A673 (cell line): ENCODE data around the gene EXPH5. TPM values are rescaled to one million over a fixed set of nuclear protein-coding genes. Genes with fewer than 3 reads are reported as not detected.

Source experiments
- BruUV-seq: library from RNA; stranded (reverse); fragments of 400-500 nt; replicated peaks from 2 replicates; lab custom pipeline; 2021; lab: Mats Ljungman, UMichigan
- CTCF ChIA-PET: fragments of 300-600 bp; sonication (Branson Sonifier 250); formaldehyde crosslinking; loops from one replicate; lab custom pipeline; 2022; ENCODE audit warnings: antibody characterized with exemption; lab: Charles Lee
- POLR2A ChIA-PET: fragments of 300-600 bp; sonication (Branson Sonifier 250); formaldehyde crosslinking; loops from one replicate; lab custom pipeline; 2022; ENCODE audit warnings: antibody characterized with exemption; ENCODE audit not compliant: low non-redundant PET; lab: Charles Lee
- DNase-seq: peaks from one replicate; pipeline ENCODE4 v3.0.0-alpha.2; 2015; ENCODE audit warnings: low spot score
- H3K27ac ChIP-seq: fragments of 200-600 bp; sonication (generic); 2 replicates; pipeline ENCODE4 v1.5.1; 2016; ENCODE audit warnings: mixed run types, low read depth, mild to moderate bottlenecking, mixed read lengths, antibody characterized with exemption, low read length; ENCODE audit not compliant: poor library complexity, severe bottlenecking
- H3K27me3 ChIP-seq: fragments of 200-600 bp; sonication (generic); replicated peaks from 2 replicates; pipeline ENCODE4 v1.6.1; 2017; ENCODE audit warnings: mixed run types, low read depth, mild to moderate bottlenecking, mixed read lengths, antibody characterized with exemption, low read length; ENCODE audit not compliant: insufficient read depth, poor library complexity
- H3K36me3 ChIP-seq: fragments of 200-600 bp; sonication (generic); 2 replicates; pipeline ENCODE4 v1.6.1; 2016; ENCODE audit warnings: mixed run types, mild to moderate bottlenecking, mixed read lengths, antibody characterized with exemption, low read length; ENCODE audit not compliant: insufficient read depth, poor library complexity, severe bottlenecking
- H3K4me1 ChIP-seq: fragments of 200-600 bp; sonication (generic); 2 replicates; pipeline ENCODE4 v1.6.1; 2017; ENCODE audit warnings: mixed run types, mild to moderate bottlenecking, mixed read lengths, antibody characterized with exemption, low read length; ENCODE audit not compliant: insufficient read depth, poor library complexity, severe bottlenecking
- H3K4me3 ChIP-seq: fragments of 200-600 bp; sonication (generic); 2 replicates; pipeline ENCODE4 v1.5.1; 2016; ENCODE audit warnings: low read depth, mixed run types, mild to moderate bottlenecking, mixed read lengths, low read length; ENCODE audit not compliant: poor library complexity, severe bottlenecking
- H3K9me3 ChIP-seq: fragments of 200-600 bp; sonication (generic); 2 replicates; pipeline ENCODE4 v1.6.1; 2016; ENCODE audit warnings: mixed run types, low read depth, mild to moderate bottlenecking, mixed read lengths, antibody characterized with exemption, low read length; ENCODE audit not compliant: poor library complexity, severe bottlenecking
- EZH2 ChIP-seq: fragments of 200-600 bp; sonication (generic); IDR thresholded peaks from 2 replicates; pipeline ENCODE4 v1.6.1; 2017; ENCODE audit warnings: borderline replicate concordance, low read depth, mild to moderate bottlenecking, mixed read lengths, antibody characterized with exemption, low read length; ENCODE audit not compliant: poor library complexity, severe bottlenecking
- intact Hi-C: fragments of 100-400 bp; cut with micrococcal nuclease; formaldehyde crosslinking; loops from one replicate; pipeline ENCODE4 v1.10.0; 2022; ENCODE audit not compliant: unreplicated experiment
- total RNA-seq: library from RNA; stranded (reverse); gene quantifications from 2 replicates; pipeline ENCODE4 v1.2.3, GENCODE V29; 2021
- TF ChIP-seq, protein P1 (sequence below): fragments of 300-800, 200-600 bp; sonication (generic); conservative IDR thresholded peaks from 2 replicates; pipeline ENCODE4 v1.5.1; 2017; ENCODE audit warnings: low read depth, mild to moderate bottlenecking, antibody characterized with exemption, low read length, moderate library complexity, mixed read lengths

The EXPH5 gene
- total RNA-seq, 1 experiment from 2014 or later, result 0.26 TPM

DNA sequence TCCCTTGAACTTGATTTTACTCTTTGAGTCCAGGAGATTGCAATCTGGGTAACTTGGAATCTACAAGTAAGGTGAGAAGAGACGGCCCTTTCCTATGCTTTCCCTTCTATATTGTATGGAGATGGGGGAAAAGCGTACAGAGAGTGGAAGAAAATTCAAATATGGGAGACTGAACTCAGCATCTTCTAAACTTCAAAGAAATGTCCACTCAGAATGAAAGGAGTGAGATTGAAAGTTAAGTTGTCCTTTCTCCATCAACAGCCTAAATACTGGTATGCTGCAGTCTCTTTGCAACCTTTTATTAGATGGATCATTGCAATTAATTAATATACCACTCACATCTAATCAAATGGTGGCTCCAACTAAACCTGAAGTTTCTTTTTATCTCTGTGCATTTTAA, 6.4 kb upstream of the EXPH5 start:
- DNase-seq, result no peak
- POLR2A ChIA-PET, result no interaction called here

DNA sequence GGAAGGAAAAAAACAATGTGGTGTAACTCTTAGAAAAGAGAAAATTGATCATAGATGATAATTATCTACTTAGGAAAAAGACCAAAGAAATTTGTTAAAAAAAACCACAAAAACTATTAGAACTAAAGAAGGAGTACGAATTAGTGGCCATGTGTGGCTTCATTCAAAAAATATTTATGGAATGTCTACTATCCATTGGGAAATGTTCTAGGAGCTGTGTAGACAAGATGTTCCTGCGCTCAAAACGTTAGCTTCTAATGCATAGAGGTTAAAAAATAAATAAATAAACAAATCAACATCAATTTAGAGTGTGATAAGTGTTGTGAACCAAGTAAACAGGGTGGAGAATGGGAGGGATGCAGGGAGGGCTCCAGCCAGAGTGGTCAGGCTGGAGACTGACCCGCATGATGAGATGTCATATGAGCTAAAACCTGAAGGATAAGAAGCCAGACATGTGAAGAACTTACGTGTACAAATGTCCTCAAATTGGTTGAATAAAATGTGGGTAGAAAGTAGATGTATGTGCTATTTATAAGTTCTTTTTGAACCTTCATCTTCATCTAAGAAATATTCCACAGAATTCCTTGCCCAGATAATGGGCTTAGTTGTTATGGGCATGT, 4.3 kb upstream of the EXPH5 start:
- Histone ChIP-seq H3K4me1 (no peaks in the 10 kb centered on the region), H3K9me3 (no peaks in the 10 kb centered on the region), H3K27me3 (peaks cover 25% of the 10 kb centered on the region), H3K36me3 (no peaks in the 10 kb centered on the region), H3K4me3 (no peak overlapping the region), H3K27ac (no peak overlapping the region)
- DNase-seq, result no peak
- ChIA-PET POLR2A (no interaction called here), CTCF (no interaction called here)
- TF ChIP-seq, protein P1, sequence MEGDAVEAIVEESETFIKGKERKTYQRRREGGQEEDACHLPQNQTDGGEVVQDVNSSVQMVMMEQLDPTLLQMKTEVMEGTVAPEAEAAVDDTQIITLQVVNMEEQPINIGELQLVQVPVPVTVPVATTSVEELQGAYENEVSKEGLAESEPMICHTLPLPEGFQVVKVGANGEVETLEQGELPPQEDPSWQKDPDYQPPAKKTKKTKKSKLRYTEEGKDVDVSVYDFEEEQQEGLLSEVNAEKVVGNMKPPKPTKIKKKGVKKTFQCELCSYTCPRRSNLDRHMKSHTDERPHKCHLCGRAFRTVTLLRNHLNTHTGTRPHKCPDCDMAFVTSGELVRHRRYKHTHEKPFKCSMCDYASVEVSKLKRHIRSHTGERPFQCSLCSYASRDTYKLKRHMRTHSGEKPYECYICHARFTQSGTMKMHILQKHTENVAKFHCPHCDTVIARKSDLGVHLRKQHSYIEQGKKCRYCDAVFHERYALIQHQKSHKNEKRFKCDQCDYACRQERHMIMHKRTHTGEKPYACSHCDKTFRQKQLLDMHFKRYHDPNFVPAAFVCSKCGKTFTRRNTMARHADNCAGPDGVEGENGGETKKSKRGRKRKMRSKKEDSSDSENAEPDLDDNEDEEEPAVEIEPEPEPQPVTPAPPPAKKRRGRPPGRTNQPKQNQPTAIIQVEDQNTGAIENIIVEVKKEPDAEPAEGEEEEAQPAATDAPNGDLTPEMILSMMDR, result no peak
- no peak for TF ChIP-seq EZH2
- BruUV-seq, result no TSS peak
- intact Hi-C loops, result no loop called here

More for the DNA sequence above, 6.4 kb upstream of the EXPH5 start:
- Histone ChIP-seq H3K27me3 (peaks cover 22% of the 10 kb centered on the region), H3K4me3 (no peak overlapping the region), H3K4me1 (no peaks in the 10 kb centered on the region), H3K9me3 (no peaks in the 10 kb centered on the region), H3K27ac (no peak overlapping the region), H3K36me3 (no peaks in the 10 kb centered on the region)
- BruUV-seq, result no TSS peak
- TF ChIP-seq, protein P1, result no peak
- TF ChIP-seq EZH2, result no peak
- intact Hi-C loops, result no loop called here
- CTCF ChIA-PET, result no interaction called here

DNA sequence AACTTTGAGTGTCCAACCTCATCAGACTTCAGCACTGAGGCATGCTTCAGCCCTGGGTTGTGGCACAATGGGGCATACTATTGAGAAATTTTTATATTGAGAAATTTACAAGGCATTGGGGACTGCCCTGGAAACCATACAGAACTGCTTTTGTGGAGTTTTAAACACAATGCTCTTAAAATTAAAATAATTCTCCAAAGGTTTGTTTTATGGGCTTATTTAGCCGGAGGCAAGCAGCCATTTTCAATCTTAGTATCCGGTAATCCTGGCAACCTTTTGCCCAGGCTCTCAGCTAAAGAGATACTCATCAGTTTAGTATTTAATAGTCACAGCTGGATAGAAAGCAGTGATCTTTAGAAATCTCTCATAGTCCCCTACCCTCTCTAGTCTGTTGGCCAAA, 3.1 kb upstream of the EXPH5 start:
- DNase-seq, result no peak
- Histone ChIP-seq H3K27ac (no peak overlapping the region), H3K4me1 (peaks cover 3% of the 10 kb centered on the region), H3K27me3 (peaks cover 34% of the 10 kb centered on the region), H3K9me3 (no peaks in the 10 kb centered on the region), H3K36me3 (no peaks in the 10 kb centered on the region), H3K4me3 (no peak overlapping the region)
- BruUV-seq, result no TSS peak
- ChIA-PET CTCF (no interaction called here), POLR2A (no interaction called here)
- no peak for TF ChIP-seq EZH2
- TF ChIP-seq, protein P1, result no peak
- intact Hi-C loops, result no loop called here
